Astrocyte (in vitro differentiated cells and primary cell): ENCODE measurements around the gene PAMR1. TPM values are rescaled to one million over a fixed set of nuclear protein-coding genes. Genes with fewer than 3 reads are reported as not detected.

ENCODE experiments used
- DNase-seq: peaks from one replicate; pipeline ENCODE4 v3.0.0-alpha.2; 2010; ENCODE audit warnings: low read depth
- FAIRE-seq: peaks from 2 replicates; lab custom pipeline; 2011; peaks lifted over from hg19 to GRCh38; lab: Jason Lieb, UNC
- H2AFZ ChIP-seq: 2 replicates; pipeline ENCODE4 v1.6.0; 2012; ENCODE audit warnings: low read depth, low read length, inconsistent platforms
- H3K27ac ChIP-seq: 2 replicates; pipeline ENCODE4 v1.5.1; 2011; ENCODE audit warnings: low read depth, low read length, inconsistent platforms
- H3K27me3 ChIP-seq: 2 replicates; pipeline ENCODE4 v1.6.0; 2011; ENCODE audit warnings: low read length, inconsistent platforms; ENCODE audit not compliant: insufficient read depth
- H3K36me3 ChIP-seq: 2 replicates; pipeline ENCODE4 v1.5.1; 2011; ENCODE audit warnings: low read length, inconsistent platforms; ENCODE audit not compliant: insufficient read depth
- H3K4me1 ChIP-seq: 2 replicates; pipeline ENCODE4 v1.5.1; 2011; ENCODE audit warnings: low read length, inconsistent platforms; ENCODE audit not compliant: insufficient read depth
- H3K4me2 ChIP-seq: 2 replicates; pipeline ENCODE4 v1.6.0; 2012; ENCODE audit warnings: low read length, inconsistent platforms
- H3K4me3 ChIP-seq: 2 replicates; pipeline ENCODE4 v1.5.1; 2011; ENCODE audit warnings: low read depth, mild to moderate bottlenecking, low read length, inconsistent platforms; ENCODE audit not compliant: insufficient read depth
- H3K79me2 ChIP-seq: 2 replicates; pipeline ENCODE4 v1.6.0; 2012; ENCODE audit warnings: mild to moderate bottlenecking, low read length, inconsistent platforms; ENCODE audit not compliant: insufficient read depth
- H3K9ac ChIP-seq: 2 replicates; pipeline ENCODE4 v1.6.0; 2012; ENCODE audit warnings: mild to moderate bottlenecking, low read length, inconsistent platforms
- H3K9me3 ChIP-seq: 2 replicates; pipeline ENCODE4 v1.5.1; 2012; ENCODE audit warnings: low read depth, mild to moderate bottlenecking, low read length, inconsistent platforms; ENCODE audit not compliant: insufficient read depth
- H4K20me1 ChIP-seq: 2 replicates; pipeline ENCODE4 v1.6.0; 2012; ENCODE audit warnings: low read length, inconsistent platforms; ENCODE audit not compliant: insufficient read depth
- H3K27ac Mint-ChIP-seq: one replicate; pipeline ENCODE4 v1.8.0; 2021; ENCODE audit warnings: mild to moderate bottlenecking, mixed read lengths; ENCODE audit not compliant: unreplicated experiment
- H3K27me3 Mint-ChIP-seq: one replicate; pipeline ENCODE4 v1.8.0; 2021; ENCODE audit warnings: low read depth, mixed read lengths; ENCODE audit not compliant: unreplicated experiment
- H3K36me3 Mint-ChIP-seq: one replicate; pipeline ENCODE4 v1.8.0; 2021; ENCODE audit warnings: low read depth, mixed read lengths; ENCODE audit not compliant: unreplicated experiment
- H3K4me1 Mint-ChIP-seq: one replicate; pipeline ENCODE4 v1.8.0; 2021; ENCODE audit warnings: low read depth, mixed read lengths; ENCODE audit not compliant: unreplicated experiment
- H3K4me3 Mint-ChIP-seq: one replicate; pipeline ENCODE4 v1.8.0; 2021; ENCODE audit warnings: mild to moderate bottlenecking, moderate library complexity, mixed read lengths; ENCODE audit not compliant: unreplicated experiment
- H3K9me3 Mint-ChIP-seq: one replicate; pipeline ENCODE4 v1.8.0; 2021; ENCODE audit warnings: mild to moderate bottlenecking, mixed read lengths; ENCODE audit not compliant: unreplicated experiment
- EZH2 ChIP-seq: IDR thresholded peaks from 2 replicates; pipeline ENCODE4 v1.6.1; 2012; ENCODE audit warnings: mild to moderate bottlenecking, low read length, inconsistent platforms; ENCODE audit not compliant: insufficient read depth
- total RNA-seq: library from RNA; stranded (reverse); gene quantifications from 2 replicates; pipeline ENCODE4 v1.2.1, GENCODE V29; 2021
- TF ChIP-seq, protein P1 (sequence below): IDR thresholded peaks from 2 replicates; pipeline ENCODE4 v1.5.1; 2011; ENCODE audit warnings: low read depth, mild to moderate bottlenecking, inconsistent platforms, low read length, moderate library complexity; ENCODE audit not compliant: insufficient read depth

Gene PAMR1
- total RNA-seq, 1 donor from 2014 or later: 12.6 TPM

GRCh38 chr11:35564245-35564595 lies 38.8 kb upstream of the PAMR1 start:
- Mint-ChIP-seq H3K36me3 (peaks cover 3% of the 10 kb centered on the region), H3K4me3 (no peak overlapping the region), H3K27me3 (peaks cover 19% of the 10 kb centered on the region), H3K27ac (no peak overlapping the region), H3K9me3 (peaks cover 5% of the 10 kb centered on the region), H3K4me1 (peaks cover 6% of the 10 kb centered on the region)
- H3K4me1 ChIP-seq: peaks cover 10% of the 10 kb centered on the region
- FAIRE-seq (no peak), DNase-seq (no peak)
- no peaks in the 10 kb centered on the region for H4K20me1 ChIP-seq
- no peak overlapping the region for H3K9ac ChIP-seq
- TF ChIP-seq, protein P1, sequence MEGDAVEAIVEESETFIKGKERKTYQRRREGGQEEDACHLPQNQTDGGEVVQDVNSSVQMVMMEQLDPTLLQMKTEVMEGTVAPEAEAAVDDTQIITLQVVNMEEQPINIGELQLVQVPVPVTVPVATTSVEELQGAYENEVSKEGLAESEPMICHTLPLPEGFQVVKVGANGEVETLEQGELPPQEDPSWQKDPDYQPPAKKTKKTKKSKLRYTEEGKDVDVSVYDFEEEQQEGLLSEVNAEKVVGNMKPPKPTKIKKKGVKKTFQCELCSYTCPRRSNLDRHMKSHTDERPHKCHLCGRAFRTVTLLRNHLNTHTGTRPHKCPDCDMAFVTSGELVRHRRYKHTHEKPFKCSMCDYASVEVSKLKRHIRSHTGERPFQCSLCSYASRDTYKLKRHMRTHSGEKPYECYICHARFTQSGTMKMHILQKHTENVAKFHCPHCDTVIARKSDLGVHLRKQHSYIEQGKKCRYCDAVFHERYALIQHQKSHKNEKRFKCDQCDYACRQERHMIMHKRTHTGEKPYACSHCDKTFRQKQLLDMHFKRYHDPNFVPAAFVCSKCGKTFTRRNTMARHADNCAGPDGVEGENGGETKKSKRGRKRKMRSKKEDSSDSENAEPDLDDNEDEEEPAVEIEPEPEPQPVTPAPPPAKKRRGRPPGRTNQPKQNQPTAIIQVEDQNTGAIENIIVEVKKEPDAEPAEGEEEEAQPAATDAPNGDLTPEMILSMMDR: no peak
- no peak for TF ChIP-seq EZH2
- no peak overlapping the region for H3K27ac ChIP-seq
- no peaks in the 10 kb centered on the region for H3K79me2 ChIP-seq
- no peak overlapping the region for H2AFZ ChIP-seq
- no peaks in the 10 kb centered on the region for H3K36me3 ChIP-seq
- H3K4me2 ChIP-seq: no peak overlapping the region
- H3K27me3 ChIP-seq: no peaks in the 10 kb centered on the region
- no peak overlapping the region for H3K4me3 ChIP-seq
- H3K9me3 ChIP-seq: no peaks in the 10 kb centered on the region

- Mint-ChIP-seq H3K9me3 (peaks cover 4% of the 10 kb centered on the region), H3K36me3 (peaks cover 3% of the 10 kb centered on the region), H3K27ac (no peak overlapping the region), H3K4me3 (no peak overlapping the region), H3K4me1 (peaks cover 6% of the 10 kb centered on the region), H3K27me3 (peaks cover 19% of the 10 kb centered on the region)
- no peak for FAIRE-seq
- Histone ChIP-seq H3K4me1 (peaks cover 10% of the 10 kb centered on the region), H3K9ac (no peak overlapping the region), H3K79me2 (no peaks in the 10 kb centered on the region), H3K27me3 (no peaks in the 10 kb centered on the region), H4K20me1 (no peaks in the 10 kb centered on the region), H3K27ac (no peak overlapping the region), H3K4me3 (no peak overlapping the region), H2AFZ (no peak overlapping the region), H3K9me3 (no peaks in the 10 kb centered on the region), H3K36me3 (no peaks in the 10 kb centered on the region), H3K4me2 (no peak overlapping the region)
- TF ChIP-seq EZH2: no peak
- TF ChIP-seq, protein P1: no peak
- DNase-seq: no peak
These were observed 38.2 kb upstream of the PAMR1 start for GRCh38 chr11:35563484-35564244.

DNA sequence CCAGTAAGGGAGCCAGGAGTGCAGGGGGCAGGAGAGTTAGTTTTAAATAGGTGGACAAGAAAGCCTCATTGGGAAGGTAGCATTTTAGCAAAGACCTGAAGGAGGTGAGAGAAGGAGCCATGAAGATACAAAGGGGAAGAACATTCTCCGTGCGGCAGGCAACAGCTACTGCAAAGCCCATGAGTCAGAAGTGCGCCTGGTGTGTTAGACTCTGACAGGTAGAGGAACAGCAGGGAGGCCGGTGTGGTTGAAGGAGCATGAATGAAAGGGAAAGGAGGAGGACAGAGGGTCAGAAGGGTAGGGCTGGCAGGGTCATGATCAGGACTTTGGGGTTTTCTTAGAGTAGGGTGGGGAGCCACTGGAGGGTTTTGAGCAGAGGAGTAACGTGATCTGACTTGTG lies 34.5 kb upstream of the PAMR1 start:
- Mint-ChIP-seq H3K36me3 (no peaks in the 10 kb centered on the region), H3K27ac (peak overlapping the region; percentile 13), H3K4me3 (no peak overlapping the region), H3K4me1 (peaks cover 5% of the 10 kb centered on the region), H3K9me3 (no peaks in the 10 kb centered on the region), H3K27me3 (peaks cover 9% of the 10 kb centered on the region)
- no peak overlapping the region for H3K27ac ChIP-seq
- DNase-seq (no peak), FAIRE-seq (no peak)
- H3K4me1 ChIP-seq: peaks cover 2% of the 10 kb centered on the region
- TF ChIP-seq, protein P1: no peak
- TF ChIP-seq EZH2: no peak
- H3K36me3 ChIP-seq: no peaks in the 10 kb centered on the region
- no peaks in the 10 kb centered on the region for H3K27me3 ChIP-seq
- no peaks in the 10 kb centered on the region for H3K79me2 ChIP-seq
- H2AFZ ChIP-seq: no peak overlapping the region
- no peak overlapping the region for H3K4me2 ChIP-seq
- H3K9ac ChIP-seq: no peak overlapping the region
- H3K9me3 ChIP-seq: no peaks in the 10 kb centered on the region
- H4K20me1 ChIP-seq: no peaks in the 10 kb centered on the region
- H3K4me3 ChIP-seq: no peak overlapping the region
